Fibroblast of skin of back (primary cell): Measurements from ENCODE around the gene NOL4L.
"Not testable (repeated sequence)": the region's sequence is repeated elsewhere in the genome, so short reads cannot be mapped to it uniquely, and the experiment has no call there.

Source experiments
- DNase-seq: peaks from one replicate; pipeline ENCODE4 v3.0.0-alpha.2; 2013

The NOL4L gene

DNA sequence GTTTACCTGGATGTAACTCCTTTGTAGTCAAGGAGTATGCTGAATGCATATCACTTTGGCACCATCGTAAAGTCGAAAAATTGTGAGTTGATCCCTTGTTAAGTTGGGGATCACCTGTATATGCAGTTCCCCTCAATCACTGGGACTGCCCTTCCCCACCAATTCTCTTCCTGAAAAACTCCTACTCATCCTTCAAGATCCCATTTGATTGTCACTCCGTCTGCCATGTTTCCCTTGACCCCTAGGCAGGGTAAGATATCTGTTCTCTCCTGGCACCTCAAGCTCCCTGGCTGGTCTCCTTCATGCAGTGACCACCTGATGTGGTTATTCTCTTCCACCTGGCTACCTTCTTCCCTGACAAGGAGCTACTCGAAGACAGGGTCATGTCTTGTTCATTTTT is 10.0 kb upstream of the NOL4L start:
- DNase-seq: no peak

DNA sequence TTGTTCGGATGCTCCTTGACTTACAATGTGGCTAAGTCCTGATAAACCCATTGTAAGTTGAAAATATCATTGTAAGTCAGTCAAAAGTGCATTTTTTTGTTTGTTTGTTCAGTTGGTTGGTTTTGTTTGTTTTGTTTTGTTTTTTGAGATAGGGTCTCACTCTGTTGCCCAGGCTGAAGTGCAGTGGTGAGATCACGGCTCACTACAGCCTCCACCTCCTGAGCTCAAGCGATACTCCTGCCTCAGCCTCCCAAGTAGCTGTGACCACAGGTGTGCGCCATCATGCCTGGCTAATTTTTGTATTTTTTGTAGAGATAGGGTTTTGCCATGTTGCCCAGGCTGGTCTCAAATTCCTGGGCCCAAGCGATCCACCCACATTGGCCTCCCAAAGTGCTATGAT is 9.5 kb upstream of the NOL4L start:
- not testable (repeated sequence) for DNase-seq

DNA sequence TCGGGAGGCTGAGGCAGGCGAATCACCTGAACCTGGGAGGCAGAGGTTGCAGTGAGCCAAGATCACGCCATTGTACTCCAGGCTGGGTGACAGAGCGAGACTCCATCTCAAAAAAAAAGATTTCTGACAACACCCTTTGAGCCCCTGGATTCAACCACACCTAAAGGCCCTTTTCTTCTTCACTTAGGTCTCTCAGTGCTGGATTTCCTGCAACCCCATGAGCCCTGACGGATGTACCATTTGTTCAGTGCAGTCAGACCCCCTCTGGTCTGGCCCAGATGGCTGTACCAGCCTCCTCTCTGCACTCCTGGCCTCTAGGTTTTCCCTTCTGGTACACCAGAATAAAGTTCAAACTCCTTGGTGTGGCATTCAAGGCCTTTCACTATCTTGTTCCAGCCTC is 9.1 kb upstream of the NOL4L start:
- no peak for DNase-seq

DNA sequence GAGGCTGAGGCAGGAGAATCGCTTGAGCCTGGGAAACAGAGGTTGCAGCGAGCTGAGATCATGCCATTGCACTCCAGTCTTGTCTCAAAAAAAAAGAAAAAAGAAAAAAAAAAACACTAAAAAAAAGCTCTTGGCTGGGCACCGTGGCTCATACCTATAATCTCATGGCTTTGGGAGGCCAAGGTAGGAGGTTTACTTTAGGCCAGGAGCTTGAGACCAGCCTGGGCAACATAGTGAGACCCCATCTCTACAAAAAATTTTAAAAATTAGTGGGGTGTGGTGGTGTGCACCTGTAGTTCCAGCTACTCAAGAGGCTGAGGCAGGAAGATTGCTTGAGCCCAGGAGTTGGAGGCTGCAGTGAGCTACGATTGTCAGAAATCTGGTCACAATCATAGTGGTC is 7.5 kb upstream of the NOL4L start:
- not testable (repeated sequence) for DNase-seq

DNA sequence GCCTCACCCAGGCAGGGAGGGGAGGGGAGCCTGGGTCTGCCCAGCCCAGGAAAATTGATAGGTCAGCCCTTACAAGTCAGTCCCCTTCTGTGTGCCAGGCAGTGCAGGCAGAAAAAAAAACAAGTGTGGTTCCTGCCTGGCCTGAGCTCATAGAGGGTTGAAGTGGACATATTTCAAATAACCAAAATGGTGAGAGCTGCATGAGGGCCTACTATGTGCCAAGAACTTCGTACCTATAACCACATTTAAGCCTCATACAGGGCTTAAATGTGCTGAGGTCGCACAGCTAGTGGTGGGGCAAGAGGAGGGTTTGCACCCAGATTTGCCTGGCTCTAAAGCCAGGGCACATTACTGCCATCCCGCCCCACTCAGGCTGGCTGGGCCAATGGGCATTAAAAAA is 6.9 kb upstream of the NOL4L start:
- no peak for DNase-seq

DNA sequence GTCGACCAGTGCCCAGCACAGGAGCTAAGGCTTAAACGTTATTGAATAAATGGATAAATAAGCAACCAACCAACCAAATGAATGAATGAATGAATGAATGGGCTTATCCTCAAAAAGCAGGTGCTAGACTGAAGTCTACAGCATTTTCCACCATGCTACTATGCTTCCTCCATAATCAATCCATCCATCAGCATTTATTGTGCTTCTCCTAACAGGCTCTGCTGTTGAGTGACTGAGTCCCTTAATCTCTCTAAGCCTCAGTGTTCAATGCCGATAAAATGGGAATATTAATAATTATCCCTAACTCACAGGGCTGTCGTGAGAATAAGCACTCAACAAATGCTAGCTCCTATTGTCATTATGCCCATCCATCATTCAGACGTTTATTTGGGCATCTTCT is 4.6 kb upstream of the NOL4L start:
- no peak for DNase-seq

DNA sequence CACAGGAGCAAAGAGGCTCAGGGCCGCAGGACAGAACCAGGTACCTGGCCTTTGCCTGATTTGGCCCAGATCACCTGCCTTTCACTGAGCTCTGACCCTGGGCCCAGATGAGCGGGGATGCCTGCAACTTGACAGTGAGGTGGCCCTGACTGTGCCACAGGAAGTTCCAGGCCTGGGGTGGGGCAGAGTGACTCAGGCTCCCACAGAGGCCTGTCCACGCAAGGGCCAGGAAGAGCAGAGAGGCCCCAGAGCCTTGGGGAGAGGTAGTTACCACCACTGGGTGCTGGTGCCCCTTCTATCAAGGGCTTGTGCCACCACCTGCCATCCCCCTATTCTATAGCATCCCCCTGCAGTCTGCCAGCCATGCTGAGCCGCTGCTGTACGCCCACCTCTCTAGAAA is 4.1 kb upstream of the NOL4L start:
- peak; percentile 56 for DNase-seq

DNA sequence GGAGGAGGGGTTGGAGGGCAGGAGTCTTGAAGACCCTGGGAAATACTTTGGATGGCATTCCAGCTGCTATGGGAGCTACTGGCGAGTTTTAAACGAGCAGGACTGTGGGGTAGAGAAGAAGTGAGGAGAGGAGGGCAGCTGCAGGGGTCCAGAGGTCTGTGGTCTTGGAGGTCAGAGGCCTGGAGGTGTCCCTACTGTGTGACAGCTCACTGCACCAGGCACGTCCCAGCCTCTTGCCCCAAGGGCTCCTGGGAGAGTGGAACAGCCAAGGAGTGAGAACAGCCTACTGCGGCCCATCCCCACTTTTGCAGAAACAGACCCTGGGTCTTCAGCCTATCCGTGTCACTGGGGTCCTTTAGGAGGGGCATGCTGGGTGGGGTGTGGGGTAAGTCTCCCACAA is 2.9 kb upstream of the NOL4L start:
- DNase-seq: no peak

DNA sequence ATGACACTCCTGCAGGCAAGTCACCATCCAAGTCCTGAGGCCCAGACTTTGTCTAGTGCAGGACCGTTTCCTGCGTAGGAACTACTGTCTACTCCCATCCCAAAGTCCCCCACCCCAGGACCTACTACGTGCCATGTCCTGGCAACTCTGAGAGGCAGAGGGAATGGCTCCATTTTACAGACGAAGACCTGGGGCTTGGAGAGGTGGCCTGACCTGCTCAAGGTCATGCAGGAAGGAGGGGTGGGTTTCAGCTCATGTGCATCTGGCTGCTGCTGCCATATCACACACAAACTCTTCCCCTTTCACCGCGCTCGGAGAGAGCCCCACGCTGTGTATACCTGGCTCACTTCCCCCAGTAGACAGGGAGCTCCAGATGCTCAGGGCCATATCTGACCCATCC is 1.2 kb upstream of the NOL4L start:
- no peak for DNase-seq

DNA sequence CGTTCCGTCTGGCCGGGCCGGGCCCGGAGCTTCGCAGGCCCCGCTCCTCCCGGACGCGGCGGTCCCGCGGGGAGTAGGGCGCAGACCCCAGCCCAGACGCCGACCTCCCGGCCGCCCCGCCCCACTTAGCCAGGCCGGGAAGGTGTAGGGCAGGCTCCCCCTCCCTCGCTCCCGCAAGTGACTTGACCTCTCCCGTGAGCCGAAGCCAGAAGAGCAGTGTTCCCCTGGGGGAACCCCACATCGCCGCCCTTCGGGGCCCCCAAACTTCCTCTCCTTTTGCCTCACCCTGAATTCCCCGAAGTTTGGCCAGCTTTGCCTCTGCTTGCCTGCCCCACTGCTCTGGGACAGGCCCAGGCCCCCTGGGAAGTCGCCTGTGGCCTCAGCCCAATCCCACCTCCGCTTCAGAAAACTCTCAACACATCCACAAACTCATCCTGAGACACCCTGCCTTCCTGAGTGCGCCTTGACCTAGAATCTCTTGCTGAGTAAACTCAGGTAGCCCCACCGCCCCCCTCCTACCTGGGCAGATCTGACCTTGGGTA is 524 bp upstream of the NOL4L start:
- no peak for DNase-seq

DNA sequence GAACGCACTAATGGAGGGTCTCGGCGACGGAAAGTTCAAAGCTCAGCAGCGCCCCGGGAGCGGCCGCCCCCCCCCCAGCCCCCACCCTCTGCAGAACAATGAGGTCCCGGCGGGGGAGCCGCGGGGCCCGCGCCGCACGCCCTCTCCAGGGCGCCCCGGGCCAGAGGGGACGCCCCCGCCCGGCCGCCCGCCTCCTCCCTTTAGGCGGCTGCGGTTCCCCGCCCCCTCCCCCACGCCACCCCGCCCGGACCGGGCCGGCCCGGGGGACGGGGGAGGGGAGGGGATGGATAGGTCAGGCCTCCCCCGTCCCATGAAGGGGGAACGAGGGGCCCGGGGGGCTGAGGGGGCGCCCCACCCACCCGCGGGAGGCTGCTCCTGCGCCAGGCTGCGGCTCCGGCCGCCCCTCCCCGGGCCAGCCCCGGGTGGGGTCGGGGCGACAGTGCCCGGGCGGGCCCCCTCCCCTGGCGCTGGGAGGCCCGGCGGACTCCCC is 1.5 kb downstream of the NOL4L start:
- no peak for DNase-seq

DNA sequence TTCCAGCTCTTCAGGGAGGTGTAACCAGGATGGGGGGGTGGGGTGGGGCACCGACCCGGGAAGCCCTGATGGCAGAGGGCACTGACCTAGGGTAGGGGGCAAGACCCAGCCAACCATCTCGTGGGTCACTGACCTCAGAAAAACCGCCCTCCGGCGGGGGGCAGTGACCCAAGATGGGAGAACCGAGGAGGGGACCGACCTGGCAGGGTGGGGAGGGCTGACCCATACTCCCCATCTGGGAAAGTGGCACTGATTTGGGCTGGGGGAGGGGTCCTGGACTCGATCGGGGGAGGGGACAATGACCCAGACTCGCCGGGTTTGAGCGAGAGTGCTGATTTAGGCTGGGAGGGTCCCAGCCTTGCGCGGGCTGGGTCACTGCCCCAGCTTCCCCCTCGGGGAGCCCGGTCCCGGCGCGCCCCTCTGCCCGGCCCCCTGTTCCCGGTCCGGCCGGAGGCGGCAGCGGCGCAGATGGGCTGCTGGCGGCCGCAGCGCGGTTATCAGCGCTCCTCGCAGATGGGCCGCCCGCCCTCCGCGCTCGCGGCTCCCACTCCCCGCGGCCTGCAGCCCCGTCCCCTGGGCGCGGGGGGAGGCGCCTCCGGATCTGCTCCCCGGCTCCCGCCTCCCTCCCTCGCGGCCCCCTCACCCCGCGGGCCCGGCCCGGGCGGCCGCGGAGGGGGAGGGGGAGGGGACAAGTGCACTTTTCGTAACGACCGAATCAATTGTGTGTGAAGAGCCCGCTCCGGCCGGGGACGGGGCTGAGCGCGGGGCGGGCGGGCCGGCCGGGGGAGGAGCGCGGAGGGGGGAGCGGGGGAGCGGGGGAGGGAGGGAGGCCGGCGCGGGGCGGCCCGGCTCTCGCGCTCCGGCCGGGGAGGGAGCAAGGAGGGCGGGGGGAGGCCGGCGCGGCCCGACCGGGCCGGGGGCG is 2.2 kb downstream of the NOL4L start:
- DNase-seq: no peak

DNA sequence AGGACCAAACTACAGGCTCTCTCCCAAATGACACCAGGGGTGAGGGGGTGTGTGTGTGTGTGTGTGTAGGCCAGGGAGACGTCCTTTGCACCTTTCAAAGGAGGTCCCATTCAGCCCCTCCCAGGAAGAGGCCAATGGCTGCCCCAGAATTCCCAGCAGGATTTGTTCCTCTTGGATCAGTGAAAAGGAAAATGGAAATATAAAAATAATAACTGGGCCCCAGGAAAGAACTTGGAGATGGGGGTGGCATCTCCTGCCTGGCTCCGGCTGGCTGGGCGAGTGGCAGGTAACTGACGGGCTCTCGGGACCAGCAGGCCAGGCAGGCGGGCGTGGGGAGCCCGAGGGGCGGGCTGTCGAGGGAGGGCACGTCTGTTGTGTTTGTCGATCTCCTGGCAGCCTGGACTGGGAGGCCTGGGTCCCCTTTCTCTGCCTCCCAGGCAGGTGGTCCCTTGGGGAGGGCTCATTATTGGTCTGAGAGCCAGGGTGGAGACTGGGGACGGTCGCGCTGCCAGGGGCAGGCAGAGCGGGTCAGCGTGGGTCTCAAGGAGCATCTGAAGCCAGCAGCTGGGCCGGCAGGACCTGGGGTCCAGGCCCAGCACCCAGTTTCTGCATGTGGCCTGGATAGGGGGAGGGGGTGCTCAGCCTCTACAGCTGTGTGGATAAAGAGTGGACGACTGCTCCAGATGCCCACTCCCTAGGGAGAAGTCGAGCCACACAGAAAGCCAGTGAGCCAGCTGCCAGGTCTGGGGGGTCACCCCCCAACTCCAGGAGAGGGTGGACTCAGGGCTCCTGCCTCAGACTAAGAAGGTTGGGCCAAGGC is 3.1 kb downstream of the NOL4L start:
- DNase-seq: no peak

DNA sequence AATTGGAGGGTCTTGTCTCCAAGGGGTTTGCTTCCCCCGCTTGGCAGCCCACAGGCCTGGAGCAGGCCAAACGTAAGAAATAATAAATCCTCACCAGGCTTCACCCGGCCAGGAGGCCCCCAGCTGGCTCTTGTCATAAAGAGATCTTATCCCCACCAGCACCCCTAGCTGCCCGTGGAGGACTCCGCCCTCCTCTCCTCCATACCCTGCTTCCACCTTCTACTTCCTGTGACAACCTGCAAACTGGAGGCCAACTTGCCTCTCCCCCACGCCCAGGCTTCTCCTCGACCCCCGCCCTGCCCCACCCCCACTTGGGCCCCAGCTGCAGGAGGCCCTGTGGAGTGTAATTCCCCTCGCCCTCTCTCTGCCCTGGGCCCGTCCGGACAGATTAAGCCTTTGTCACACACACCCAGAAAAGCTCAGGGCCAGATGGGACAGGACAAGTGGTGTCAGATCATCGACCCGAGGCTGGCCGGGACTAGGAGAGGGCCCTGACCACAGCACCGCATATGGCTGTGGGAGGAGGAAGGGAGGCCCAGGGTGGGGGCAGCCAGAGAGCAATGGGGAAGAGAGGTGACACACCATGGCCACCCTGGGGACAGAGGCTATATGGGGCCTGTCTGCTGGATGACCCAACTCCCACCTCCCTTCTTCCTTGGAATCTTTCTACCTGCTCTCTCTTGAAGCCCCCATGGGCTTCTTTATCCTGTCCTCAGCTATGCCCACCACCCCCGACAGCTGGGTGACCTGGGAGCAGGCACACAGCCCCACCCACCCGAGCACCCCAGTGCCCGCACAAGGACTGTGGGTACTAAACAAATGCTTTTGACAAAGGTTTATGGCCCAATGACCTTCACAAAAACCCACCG is 3.9 kb downstream of the NOL4L start:
- no peak for DNase-seq

DNA sequence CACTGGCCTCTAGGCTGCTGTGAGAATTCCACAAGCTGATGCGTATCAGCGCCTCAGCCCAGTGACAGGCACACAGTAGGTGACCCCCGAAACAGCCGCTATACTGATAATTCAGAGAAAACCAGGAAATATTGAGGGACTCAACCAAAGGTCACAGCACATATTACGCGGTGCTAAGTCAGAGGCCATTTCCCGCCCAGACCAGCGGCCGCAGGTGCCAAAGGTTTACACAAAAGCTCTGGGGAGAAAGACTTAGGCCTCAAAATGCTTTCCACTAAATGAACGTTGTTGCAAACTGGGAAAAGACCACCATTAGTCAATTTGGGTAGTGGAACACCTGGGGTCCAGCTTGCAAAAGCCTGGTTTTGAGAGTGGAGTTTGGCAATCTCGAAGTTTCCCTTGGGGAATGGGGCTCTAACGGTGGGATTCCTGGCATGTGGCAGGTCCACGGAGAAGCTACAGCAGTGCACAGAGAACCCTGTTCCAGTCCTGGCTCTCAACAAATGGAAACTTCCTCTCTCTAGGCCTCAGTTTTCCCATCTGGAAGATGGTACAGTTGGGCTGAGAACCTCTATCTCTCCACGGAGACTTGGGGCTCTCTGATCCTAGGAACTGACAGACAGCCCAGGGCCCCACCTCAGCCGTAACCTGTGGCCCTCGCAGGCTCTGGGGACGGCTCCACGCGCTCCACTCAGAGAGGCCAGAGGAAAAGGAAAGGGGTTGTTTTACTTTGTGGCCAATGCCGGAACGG is 4.7 kb downstream of the NOL4L start:
- no peak for DNase-seq

DNA sequence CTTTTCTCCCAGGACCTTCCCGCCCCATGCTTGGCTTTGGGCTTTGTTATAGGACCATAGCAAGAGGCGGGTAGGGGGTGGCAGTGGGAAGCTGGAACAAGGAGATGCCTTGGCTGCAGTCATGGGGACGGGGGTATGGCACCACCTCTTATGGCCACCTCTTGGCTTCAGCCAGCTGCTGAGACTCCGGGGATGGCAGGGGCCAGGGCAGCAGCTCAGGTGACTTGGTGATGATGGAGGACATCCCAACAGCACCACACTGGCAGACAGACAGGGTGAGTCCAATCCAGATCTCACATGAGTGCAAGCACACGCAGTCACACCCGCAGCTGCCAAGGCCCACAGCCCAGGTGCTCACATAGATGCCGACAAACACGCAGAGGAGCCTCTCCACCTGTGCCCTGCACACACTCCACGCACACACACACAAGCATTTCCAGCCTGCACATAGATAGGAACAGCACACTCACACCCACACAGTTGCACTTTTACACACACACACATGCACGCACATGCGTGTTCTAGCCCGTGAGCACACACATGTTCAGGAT is 6.2 kb downstream of the NOL4L start:
- DNase-seq: no peak

DNA sequence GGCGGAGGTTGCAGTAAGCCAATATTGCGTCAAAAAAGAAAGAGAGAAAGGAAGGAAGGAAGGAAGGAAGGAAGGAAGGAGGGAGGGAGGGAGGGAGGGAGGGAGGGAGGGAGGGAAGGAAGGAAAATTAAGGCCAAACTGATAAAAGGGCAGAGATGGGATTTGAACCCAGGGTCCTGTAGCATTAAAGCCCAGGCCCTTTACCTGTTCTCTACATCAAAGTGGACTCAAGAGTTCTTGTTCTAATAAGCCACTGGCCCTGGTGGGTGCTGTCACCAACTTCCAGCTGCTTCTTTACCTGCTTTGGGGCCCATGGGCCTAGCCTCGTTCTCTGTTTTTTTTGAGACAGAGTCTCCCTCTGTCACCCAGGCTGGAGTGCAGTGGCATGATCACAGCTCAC is 7.1 kb downstream of the NOL4L start:
- DNase-seq: not testable (repeated sequence)

DNA sequence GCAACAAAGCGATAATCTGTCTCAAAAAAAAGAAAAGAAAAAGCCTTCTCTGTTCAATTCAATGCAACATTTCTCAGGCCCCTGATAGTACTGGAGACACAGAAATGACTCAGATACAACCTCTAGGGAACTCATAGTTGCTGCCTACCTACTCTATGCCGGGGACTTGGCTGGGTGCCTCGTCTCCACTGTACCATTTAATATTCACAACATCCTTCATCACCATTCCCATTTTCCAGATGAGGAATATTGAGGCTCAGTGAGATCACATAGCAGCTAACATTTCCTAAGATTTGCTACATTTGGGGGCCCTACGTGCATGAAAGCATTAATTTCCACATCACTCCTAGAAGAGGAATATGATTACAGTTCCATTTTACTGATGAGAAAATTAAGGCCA is 7.5 kb downstream of the NOL4L start:
- peak; percentile 57 for DNase-seq

DNA sequence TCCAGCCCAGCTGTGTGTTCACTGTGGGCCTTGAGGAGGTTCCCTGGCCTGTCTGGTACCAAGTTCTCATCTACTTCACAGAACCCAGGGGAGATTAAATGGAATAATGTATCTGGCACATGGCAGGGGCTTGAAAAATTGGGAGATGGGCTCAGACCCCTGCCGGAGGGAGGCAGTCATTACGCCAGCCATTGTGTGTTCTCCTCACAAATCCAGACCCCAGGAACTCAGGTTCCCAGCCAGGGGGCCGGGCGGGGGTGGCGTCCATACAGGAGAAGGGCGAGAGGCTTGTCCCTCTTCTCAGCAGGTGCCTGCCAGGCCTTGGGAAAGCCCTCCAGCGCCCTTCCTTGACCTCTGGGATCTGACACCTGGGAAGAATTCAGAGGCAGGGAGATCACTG is 8.1 kb downstream of the NOL4L start:
- DNase-seq: no peak

DNA sequence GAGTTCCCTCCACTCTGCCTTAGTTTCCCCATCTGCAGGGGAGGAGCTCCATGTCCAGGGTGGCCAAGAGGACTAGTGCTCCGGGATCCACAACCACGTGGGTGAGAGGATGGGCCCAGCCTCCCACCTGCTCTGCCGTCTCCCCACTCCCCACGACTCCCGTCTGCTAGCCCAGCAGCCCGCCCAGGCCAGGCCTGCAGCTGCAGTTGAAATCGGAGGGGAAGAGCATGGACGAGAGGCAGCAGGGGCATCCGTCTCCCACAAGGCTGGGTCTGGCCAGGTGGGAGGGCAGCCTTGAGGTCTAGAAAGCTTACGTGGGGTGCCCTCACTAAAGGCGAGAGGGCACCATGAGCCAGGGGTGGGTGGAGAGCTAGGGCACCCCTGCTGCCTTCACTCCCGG is 8.6 kb downstream of the NOL4L start:
- DNase-seq: no peak

DNA sequence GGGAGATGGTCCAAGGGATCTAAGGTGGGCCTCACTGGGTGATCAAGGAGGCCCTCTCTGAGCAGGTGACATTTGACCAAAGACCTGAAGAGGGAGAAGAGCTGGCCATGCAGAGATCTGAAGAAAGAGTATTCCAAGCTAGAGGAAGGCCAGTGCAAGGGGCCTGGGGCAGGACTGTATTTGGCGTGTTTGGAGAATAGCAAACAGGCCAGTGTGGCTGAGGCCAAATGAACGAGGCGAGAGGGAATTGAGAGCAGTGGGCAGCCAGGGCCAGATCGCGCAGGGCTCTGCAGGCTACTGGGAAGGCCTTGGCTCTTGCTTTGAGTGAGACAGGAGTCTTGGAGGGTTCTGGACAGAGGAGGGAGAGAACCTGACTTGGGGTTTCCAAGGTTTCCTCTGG is 9.3 kb downstream of the NOL4L start:
- no peak for DNase-seq
